ENCODE data around the gene MTHFSD.
"Not testable (repeated sequence)": the region's sequence is repeated elsewhere in the genome, so short reads cannot be mapped to it uniquely, and the experiment has no call there.

The MTHFSD gene

GRCh38 chr16:86554917-86555703, at the start of gene MTHFSD:
MTHFSD (minus strand) TSS chr16:86555235; CDS start chr16:86555184, 51 bp downstream.
- FAIRE-seq (peak; percentile 91), DNase-seq (ENCODE audit: extremely low spot score, insufficient read length, low read depth) (peak; percentile 99)

GRCh38 chr16:86604436-86605193, 49.6 kb upstream of the MTHFSD start:
- FAIRE-seq (peak; percentile 31), DNase-seq (ENCODE audit: extremely low spot score, insufficient read length, low read depth) (peak; percentile 53)

GRCh38 chr16:86602521-86602920, 47.5 kb upstream of the MTHFSD start:
- no peak for FAIRE-seq
- DNase-seq (ENCODE audit: extremely low spot score, insufficient read length, low read depth) = no peak

DNA sequence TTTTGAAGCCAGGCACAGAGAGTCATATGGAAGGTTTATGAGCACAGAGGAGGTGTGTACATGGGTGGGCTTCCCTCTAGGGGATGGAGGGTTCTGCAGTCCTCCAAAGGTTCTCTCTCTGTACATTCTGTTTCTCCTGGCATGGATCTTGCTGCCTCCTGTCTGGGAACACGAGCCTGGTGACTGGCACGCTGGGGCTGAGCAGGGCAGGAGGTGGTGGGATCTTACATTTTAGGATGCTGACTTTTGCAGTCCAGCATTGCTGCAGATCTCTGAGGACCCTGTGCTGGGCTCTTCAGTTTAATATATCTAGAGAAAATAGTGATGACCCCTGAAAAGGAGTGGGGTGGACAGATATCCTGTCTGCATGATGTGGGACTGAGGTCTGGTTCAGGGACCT, 46.3 kb upstream of the MTHFSD start:
- FAIRE-seq (no peak), DNase-seq (ENCODE audit: extremely low spot score, insufficient read length, low read depth) (no peak)

DNA sequence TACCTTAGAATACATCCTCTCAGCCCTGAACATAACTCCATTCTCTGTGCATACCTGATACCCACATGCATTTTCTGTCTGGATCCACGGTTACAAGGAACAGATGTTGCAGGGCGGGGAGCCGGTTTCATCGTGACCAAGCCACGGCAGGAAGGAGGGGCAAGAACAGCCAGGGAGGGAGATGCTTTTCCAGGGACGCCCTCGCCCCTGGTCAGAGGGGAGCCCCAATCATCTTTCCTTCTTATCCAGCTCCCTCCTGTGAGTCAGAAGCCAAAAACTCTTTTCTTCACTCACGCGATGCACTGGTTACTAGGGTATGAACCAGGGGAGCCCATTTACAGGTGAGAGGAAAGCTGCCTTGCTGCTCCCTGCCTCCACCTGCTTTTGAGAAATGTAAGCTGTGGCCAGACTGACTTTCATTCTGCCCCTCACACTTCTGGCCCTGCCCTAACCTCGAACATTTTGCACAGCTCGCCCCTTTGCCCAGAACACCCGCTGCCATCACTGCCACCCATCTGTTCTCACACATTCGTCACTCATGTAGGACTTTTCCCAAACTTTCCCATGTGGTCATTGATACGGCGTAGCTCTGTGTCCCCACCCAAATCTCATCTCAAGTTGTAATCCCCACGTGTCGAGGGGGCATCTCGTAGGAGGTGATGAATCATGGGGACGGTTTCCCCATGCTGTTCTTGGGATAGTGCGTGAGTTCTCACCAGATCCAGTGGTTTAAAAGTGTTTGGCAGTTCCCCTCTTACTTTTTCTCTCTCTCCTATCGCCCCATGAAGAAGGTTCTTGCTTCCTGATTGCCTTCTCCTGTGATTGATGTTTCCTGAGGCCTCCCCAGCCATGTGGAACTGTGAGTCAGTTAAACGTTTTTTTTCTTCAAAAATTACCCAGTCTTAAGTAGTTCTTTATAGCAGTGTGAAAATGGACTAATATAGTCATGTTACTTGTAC, 43.9 kb upstream of the MTHFSD start:
- DNase-seq (ENCODE audit: extremely low spot score, insufficient read length, low read depth) (no peak), FAIRE-seq (no peak)

DNA sequence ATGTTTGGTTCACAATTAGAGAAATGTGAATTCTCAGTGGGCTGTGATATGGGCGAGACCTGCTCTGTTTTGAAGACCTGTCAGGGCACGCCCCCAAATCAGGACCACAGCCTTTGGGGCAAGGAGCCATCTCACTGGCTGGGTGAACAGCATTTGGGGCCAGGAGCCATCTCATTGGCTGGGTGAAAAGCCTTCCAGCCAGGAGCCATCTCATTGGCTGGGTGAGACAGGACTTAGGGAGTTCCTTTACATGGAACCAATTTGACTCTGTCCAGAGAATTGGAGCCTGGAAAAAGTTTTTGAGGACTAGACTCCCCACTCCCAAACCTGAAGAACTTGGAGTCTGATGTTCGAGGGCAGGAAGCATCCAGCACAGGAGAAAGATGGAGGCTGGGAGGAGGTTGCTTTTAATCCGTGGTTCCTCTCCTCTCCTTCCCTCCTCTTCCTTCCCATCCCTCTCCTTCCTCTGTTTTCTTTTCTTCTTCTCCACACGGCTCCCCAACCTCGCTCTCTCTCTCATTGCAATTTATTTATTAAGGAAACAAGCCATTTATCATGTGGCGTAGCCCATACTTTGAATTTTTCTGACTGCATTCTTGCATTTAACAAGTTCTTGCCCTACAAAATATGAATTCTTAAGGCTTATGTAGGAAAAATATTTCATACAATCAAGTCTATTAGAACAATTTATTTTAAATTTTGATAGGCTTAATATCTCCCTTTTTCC, 43.0 kb upstream of the MTHFSD start:
- DNase-seq (ENCODE audit: extremely low spot score, insufficient read length, low read depth) (no peak), FAIRE-seq (no peak)

DNA sequence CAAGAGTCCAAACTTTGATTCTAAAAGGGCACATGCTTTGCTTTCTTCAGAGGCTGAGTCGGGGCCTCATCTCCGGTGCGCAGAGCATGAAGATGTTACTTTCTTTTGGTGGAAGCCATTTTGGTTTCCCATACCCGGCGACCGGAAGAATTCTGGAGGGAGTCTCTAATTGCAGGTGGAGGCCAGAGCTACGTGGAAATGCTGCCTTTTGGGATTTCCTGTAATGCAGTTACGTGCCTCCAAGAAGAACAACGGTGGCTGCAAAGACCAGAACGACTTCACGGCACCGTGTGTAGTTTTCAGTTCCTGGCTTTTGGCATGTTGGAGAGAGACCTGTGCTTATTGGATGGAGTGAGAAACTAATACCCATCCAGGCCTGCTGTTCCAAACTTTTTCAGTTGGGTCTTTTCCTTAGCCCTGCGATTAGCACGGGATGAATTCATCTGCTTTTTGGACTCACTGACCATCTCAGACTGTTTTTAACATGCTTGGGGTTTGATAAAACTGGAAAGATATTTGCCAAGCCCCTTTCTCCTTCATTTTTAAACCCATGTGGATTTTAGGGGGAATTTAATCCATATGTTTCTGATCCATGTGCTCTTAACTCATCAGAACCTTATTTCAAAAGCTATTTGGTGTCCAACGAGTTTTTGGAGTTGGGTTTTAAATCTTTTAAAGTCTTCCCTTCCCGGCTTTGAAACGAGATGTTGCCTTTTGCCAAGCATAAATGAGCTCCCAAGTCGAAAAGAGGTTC, 42.3 kb upstream of the MTHFSD start:
- no peak for FAIRE-seq
- DNase-seq (ENCODE audit: extremely low spot score, insufficient read length, low read depth) = no peak

- DNase-seq (ENCODE audit: extremely low spot score, insufficient read length, low read depth) = no peak
- no peak for FAIRE-seq
Measured at GRCh38 chr16:86595983-86596605, 41.1 kb upstream of the MTHFSD start.

DNA sequence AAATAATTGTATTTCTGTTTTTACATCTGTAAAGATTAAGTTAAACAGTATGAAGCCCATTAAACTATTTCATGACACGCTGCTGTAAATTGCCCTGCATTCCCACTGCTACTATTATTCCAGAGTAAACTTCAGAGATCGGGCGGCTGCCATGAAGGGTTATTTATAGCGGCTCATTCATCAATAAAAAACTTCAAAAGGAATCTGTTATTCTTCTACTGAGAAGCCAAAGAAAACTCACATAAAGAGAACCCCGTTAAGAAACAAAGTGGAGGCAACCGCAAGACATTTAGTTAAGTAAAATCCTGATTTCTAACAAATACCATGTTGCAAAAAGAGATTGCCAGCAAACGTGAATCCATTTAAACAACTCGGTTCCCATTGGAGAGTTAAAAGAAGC, 39.7 kb upstream of the MTHFSD start:
- FAIRE-seq = no peak
- no peak for DNase-seq (ENCODE audit: extremely low spot score, insufficient read length, low read depth)

GRCh38 chr16:86593913-86594620, 39.0 kb upstream of the MTHFSD start:
- no peak for DNase-seq (ENCODE audit: extremely low spot score, insufficient read length, low read depth)
- FAIRE-seq = no peak

- FAIRE-seq (no peak), DNase-seq (ENCODE audit: extremely low spot score, insufficient read length, low read depth) (no peak)
Measured at GRCh38 chr16:86591270-86591669, 36.2 kb upstream of the MTHFSD start.

- DNase-seq (ENCODE audit: extremely low spot score, insufficient read length, low read depth) = no peak
- FAIRE-seq = no peak
Measured at GRCh38 chr16:86590501-86591144, 35.6 kb upstream of the MTHFSD start.

GRCh38 chr16:86587955-86588354, 32.9 kb upstream of the MTHFSD start:
- not testable (repeated sequence) for FAIRE-seq; DNase-seq (ENCODE audit: extremely low spot score, insufficient read length, low read depth)

DNA sequence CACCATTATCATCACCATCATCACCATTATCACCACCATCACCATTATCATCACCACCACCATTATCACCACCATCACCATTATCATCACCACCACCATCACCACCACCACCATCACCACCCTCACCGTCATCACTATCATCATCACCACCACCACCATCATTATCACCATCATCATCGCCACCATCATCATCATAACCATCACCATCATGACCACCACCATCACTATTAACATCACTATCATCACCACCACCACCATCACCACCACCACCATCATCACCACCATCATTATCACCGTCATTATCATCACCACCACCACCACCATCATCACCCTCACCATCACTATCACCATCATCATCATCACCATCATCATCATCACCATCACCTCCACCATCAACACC, 32.5 kb upstream of the MTHFSD start:
- FAIRE-seq (no peak), DNase-seq (ENCODE audit: extremely low spot score, insufficient read length, low read depth) (no peak)

- FAIRE-seq (no peak), DNase-seq (ENCODE audit: extremely low spot score, insufficient read length, low read depth) (no peak)
Measured at GRCh38 chr16:86585821-86586611, 31.0 kb upstream of the MTHFSD start.

Measured in GM18507 (cell line).